Epithelial cell of umbilical artery (primary cell): ENCODE results near the gene ZC3H15. TPM values are rescaled to one million over a fixed set of nuclear protein-coding genes. Genes with fewer than 3 reads are reported as not detected.

Experiments used
- total RNA-seq: library from RNA; depleted of rRNA; stranded (reverse); fragments of >200 nt; gene quantifications from 2 replicates; pipeline ENCODE4 v1.2.3, GENCODE V29; 2014

ZC3H15 gene
- total RNA-seq, result 106 and 125 TPM in 2 replicates

DNA sequence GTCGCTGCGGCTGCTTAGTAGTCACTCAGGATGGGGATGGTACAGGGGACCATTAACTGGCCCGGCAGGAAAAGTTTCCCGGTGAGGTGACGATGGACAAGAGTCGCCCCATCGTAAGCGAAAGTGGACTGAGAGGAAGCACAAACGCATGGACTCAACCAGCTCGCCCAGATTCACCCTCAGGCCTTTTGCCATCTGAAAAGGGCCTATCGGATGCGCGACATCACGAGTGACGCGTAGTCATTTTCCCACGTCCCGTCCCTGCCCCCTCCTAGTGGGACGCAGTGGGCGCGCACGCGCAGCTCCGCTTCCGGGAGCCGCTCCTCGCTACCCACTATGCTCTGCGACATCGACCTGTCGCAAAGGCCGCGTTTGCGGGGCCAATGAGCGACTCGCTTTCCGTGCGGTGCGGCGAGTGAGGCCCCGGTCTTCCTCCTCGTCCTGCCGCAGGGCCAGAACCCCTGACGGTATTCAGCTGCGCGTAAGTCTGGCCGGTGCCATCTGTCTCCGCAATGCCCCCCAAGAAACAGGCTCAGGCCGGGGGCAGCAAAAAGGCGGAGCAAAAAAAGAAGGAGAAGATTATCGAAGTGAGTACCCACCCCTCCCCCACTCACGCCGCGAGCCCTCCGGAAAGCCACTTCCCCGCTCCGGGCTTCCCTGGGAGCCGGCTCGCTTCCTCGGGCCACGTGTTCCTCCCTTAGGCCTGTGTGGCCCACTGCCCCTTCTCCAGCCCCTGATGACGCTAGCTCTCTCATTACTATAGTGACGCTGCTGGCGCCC is at the start of gene ZC3H15:
Gene ZC3H15, plus strand, starts transcription at position 390 of the 780 bp plus-strand sequence. Its CDS starts 123 bp downstream, at position 513.

Other genes starting within 250 kb of the ZC3H15 start
- gene ITGAV, start 103.8 kb downstream of the ZC3H15 start, total RNA-seq, result 251 and 350 TPM in 2 replicates
- 11.4 and 16.6 TPM in 2 replicates for gene FAM171B, start 207.8 kb downstream of the ZC3H15 start, total RNA-seq